Measurements from ENCODE around the gene CCR4.
"Not testable (repeated sequence)": the region's sequence is repeated elsewhere in the genome, so short reads cannot be mapped to it uniquely, and the experiment has no call there.

CCR4 gene

DNA sequence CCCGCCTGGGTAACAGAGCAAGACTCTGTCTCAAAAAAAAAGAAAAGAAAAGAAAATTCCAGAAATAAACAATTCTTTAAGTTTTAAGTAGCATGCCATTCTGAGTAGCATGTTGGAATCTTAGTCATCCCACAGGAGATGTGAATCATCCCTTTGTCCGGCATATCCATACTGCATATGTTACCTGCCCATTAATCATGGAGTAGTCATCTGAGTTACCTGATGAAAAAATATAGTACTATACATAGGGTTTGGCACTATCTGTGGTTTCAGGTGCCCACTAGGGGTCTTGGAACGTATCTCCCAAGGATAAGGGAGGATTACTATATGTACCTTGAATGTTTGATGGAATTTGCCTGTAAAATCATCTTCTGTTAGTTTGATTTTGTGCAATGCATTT is 6.3 kb upstream of the CCR4 start:
- DNase-seq (ENCODE audit: low spot score): no peak
- TF ChIP-seq, protein P1, sequence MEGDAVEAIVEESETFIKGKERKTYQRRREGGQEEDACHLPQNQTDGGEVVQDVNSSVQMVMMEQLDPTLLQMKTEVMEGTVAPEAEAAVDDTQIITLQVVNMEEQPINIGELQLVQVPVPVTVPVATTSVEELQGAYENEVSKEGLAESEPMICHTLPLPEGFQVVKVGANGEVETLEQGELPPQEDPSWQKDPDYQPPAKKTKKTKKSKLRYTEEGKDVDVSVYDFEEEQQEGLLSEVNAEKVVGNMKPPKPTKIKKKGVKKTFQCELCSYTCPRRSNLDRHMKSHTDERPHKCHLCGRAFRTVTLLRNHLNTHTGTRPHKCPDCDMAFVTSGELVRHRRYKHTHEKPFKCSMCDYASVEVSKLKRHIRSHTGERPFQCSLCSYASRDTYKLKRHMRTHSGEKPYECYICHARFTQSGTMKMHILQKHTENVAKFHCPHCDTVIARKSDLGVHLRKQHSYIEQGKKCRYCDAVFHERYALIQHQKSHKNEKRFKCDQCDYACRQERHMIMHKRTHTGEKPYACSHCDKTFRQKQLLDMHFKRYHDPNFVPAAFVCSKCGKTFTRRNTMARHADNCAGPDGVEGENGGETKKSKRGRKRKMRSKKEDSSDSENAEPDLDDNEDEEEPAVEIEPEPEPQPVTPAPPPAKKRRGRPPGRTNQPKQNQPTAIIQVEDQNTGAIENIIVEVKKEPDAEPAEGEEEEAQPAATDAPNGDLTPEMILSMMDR (IDR thresholded peaks at IDR 0.05; ENCODE audit: extremely low read depth, missing control alignments): no peak

DNA sequence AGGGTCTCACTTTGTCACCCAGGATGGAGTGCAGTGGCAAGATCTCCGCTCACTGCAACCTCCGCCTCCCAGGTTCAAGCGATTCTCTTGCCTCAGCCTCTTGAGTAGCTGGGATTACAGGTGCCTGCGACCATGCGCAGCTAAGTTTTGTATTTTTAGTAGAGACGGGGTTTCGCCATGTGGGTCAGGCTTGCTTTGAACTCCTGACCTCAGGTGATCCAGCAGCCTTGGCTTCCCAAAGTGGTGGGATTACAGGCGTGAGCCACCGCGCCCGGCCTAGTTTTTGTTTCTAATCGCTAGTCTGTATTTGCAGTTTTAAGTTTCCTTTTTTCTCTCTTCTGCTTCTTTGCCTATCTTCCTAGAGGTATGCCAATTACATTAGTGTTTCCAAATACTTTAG is 5.8 kb upstream of the CCR4 start:
- DNase-seq (ENCODE audit: low spot score): not testable (repeated sequence)

DNA sequence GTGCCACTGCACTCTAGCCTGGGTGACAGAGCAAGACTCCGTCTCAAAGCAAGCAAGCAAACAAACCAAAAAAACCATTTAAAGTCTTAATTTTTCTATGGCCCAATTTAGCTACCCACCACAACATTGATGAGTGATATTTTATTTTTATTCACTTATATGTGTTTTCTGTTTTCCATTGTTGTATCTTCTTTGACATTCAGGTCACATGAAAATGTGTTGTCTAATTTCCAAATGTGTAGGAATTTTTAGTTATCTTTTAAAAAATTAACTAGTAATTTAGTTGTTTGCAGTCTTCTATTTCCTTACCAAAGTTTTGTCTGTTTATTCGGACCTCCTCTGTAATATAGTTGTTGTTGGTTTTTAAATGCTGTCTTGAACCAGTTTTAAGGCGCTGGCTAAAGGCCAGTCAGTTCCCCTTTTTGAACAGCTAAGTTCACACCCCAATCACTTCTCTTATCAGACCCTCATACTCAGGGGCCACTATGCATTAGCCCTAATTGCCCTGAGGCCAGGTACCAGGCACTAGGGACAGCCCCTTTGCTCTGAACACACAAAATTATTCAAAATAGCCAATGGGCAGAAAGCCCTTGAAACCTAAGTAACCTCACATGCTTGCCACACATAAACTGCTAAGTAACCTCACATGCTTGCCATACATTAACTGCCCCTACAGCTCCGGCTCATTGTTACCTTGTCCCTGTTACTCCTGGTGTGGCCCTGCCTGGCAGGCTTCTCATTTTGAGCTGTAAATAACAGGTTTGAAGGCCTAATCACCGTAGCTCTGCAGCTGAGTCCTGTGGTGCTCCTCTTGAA is 4.3 kb upstream of the CCR4 start:
- TF ChIP-seq, protein P1 (IDR thresholded peaks at IDR 0.05; ENCODE audit: extremely low read depth, missing control alignments): no peak
- DNase-seq (ENCODE audit: low spot score): no peak

DNA sequence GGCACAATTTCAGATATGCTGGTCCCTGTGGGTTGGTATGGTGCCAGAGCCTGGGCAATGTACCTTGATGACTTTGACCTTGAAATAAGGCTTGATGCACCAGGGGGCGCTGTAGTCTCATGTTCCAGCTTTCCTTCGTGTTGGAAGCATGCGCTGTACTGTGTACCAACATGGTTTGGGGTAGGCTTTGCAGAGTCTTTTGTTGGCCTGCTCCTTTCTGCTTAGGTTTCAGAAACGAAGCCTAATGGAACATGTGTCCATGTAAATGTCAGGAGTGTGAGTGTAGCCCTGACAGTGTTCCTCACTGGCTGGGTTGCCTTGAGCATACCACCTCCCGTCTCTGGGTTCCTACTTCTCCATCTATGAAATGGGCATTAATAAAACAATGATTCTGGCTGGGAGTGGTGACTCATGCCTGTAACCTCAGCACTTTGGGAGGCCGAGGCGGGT is 3.6 kb upstream of the CCR4 start:
- peak; percentile 67 for DNase-seq (ENCODE audit: low spot score)

DNA sequence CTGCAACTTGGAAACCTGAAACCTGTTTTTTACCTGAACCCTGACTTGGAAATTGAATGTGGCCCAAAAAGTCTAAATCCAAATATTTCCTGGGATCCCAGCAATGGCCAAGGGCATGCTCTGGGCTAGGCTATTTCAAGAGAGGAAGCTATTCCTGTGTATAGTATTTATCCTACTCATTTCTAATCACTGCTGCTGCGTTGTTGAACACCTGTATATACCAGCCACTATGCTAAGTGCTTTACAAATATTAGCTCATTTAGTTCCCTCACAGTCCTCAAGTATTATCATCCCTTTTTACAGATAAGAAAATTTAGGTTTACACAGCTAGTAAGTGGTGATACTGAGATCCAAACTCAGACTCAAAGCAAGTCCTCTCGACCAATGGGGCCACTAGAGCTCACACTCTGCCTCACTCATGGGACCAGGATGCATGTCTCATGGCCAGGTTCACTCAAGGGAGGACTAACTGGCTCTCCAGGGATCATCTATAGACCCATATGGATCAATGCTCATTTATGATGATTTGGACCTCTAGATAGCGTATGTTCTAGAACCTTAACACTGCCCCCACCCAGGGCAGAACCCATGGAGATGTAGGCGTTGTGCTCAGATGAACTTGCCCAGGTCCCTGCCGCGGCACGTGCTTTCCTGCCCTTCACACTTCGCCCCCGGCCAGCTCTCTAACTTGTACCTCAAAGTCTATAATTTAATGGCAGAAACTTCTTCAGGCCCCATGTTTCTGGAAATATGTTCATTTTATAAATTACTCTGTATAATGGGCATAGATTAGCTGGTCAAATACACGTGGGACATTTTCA is 2.6 kb upstream of the CCR4 start:
- TF ChIP-seq, protein P1 (IDR thresholded peaks at IDR 0.05; ENCODE audit: extremely low read depth, missing control alignments): no peak
- DNase-seq (ENCODE audit: low spot score): no peak

More for the DNA sequence above, 3.6 kb upstream of the CCR4 start:
- TF ChIP-seq, protein P1 (IDR thresholded peaks at IDR 0.05; ENCODE audit: extremely low read depth, missing control alignments): peak; percentile 54

DNA sequence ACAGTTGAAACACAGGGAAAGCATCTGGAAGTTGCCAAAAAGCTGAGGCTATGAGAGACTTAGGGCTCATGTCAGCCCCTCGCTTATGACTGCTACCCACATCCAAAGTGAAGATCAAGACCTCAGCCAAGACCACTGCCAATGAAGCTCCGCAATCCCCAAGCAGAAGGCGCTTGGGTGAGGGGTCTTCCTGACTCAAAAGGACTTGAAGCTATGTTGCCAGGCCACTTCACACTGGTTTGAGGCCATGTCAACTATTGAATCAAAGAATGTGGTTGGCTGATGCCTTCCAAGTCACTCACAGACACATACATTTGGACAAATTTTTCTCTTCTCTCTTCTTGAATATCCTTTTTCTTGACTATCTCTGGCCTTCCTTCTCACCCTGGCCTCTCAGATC is 928 bp upstream of the CCR4 start:
- DNase-seq (ENCODE audit: low spot score): no peak
- TF ChIP-seq, protein P1 (IDR thresholded peaks at IDR 0.05; ENCODE audit: extremely low read depth, missing control alignments): no peak

DNA sequence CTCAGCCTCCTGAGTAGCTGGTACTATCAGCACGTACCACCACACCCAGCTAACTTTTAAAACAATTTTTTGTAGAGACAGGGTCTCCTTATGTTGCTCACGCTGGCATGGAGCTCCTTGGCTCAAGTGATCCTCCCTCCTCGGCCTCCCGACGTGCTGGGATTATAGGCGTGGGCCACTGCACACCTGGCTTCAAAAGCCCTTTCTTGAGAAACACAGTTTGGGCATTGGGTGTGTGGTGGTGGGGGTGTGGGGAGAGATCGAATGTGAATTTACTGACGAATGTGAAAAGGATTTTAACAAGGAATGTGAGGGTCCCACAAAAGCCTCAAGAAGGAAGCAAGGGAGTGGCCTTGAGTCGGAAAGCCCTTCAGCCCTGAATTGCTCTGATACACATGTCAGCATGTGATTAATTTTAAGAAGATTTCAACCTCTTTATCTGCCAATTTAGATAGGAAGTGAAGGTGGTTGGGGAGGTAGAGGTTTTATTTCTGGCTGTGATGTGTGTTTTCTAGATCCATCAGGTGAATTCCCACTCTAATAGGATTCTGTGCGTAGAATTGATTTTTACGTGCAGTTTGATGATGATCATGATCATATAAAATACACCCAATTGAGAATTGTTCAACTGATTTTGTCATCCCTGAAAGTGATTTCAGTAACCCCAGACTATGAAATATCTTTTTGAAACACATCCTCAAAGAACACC is 1.1 kb downstream of the CCR4 start:
- TF ChIP-seq, protein P1 (IDR thresholded peaks at IDR 0.05; ENCODE audit: extremely low read depth, missing control alignments): no peak
- no peak for DNase-seq (ENCODE audit: low spot score)

All from GM20000 (cell line).